HPDE6-E6E7 (cell line): ENCODE data around the gene FHIP1B.

ENCODE experiments used
- DNase-seq: peaks from one replicate; pipeline ENCODE4 v3.0.0; 2011; ENCODE audit warnings: missing footprints; ENCODE audit errors: extremely low spot score

FHIP1B gene

GRCh38 chr11:6201481-6201880, 33.0 kb downstream of the FHIP1B start:
- no peak for DNase-seq

GRCh38 chr11:6200975-6201374, 33.5 kb downstream of the FHIP1B start:
- no peak for DNase-seq

- DNase-seq = no peak
These were observed 35.1 kb downstream of the FHIP1B start, which contains the start of gene OR52W1 for GRCh38 chr11:6199174-6199810. Gene OR52W1, plus strand, starts transcription at chr11:6199224. Its CDS starts 0 bp downstream, at chr11:6199224.

- no peak for DNase-seq
These were observed 36.8 kb downstream of the FHIP1B start for GRCh38 chr11:6197466-6198200.

GRCh38 chr11:6196396-6196795, 38.0 kb downstream of the FHIP1B start:
- DNase-seq = no peak

- no peak for DNase-seq
These were observed 40.3 kb downstream of the FHIP1B start for GRCh38 chr11:6194065-6194581.

GRCh38 chr11:6191742-6192141, 42.7 kb downstream of the FHIP1B start:
- DNase-seq = no peak

GRCh38 chr11:6175440-6175839, 59.0 kb downstream of the FHIP1B start:
- DNase-seq = no peak

GRCh38 chr11:6170226-6170625, 64.2 kb downstream of the FHIP1B start, which contains the start of gene OR52B2:
Gene OR52B2, minus strand, starts transcription at chr11:6170326. Its CDS starts 0 bp downstream, at chr11:6170326.
- no peak for DNase-seq
